Dermis blood vessel endothelial cell (primary cell): ENCODE data around the gene TRERF1. TPM values are rescaled to one million over a fixed set of nuclear protein-coding genes. Genes with fewer than 3 reads are reported as not detected.
A peak's percentile ranks its signal among the peaks of the same experiment; 100 is the strongest.

ENCODE experiments used
- DNase-seq: peaks from one replicate; pipeline ENCODE4 v3.0.0; 2010
- total RNA-seq: library from RNA; depleted of rRNA; stranded (reverse); fragments of >200 nt; gene quantifications from 2 replicates; pipeline ENCODE4 v1.2.3, GENCODE V29; 2014

TRERF1 gene
- total RNA-seq, 1 donor from 2014 or later = 0.17 TPM

DNA sequence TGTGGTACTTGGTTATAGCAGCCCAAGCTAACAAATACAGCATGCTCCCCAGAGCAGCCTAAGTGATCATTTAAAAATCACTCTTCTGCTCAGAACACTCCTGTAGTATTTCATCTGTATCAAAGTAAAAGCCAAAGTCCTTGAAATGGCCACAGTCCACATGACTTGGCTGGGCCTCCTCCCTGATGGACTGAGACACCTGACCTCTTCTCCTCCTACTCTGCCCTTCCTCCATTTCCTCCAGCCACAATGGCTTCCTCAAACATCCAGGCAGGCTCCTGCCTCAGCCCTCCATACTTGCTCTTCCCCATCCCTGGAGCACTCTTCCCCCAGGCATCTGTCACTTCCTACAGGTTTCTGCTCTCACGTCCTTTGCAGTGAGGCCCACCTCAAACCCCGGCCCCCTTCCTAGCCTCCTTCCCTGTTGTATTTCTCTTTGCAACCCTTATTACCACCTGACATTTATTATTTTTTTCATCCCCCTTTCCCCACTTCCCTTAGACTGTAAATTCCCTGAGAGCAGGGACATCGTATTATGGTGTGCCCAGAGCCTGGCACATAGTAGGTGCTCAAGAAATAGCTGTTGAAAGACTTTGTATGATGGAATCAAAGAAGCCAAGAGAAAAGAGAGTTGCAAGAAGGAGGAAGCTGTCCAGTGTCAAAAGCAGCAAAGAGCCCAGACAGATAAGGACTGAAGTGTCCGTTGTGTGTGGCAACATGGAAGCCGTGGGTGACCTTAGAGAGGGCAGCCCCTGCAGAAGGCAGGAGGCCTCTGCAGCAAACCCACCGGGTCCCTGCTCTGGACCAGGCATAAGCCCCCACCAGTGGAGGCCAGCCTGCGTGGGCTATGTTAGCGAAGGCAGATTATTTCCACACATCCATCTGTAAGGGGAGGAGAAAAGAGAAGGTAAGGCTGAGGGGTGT, 87.5 kb downstream of the TRERF1 start:
- no peak for DNase-seq

DNA sequence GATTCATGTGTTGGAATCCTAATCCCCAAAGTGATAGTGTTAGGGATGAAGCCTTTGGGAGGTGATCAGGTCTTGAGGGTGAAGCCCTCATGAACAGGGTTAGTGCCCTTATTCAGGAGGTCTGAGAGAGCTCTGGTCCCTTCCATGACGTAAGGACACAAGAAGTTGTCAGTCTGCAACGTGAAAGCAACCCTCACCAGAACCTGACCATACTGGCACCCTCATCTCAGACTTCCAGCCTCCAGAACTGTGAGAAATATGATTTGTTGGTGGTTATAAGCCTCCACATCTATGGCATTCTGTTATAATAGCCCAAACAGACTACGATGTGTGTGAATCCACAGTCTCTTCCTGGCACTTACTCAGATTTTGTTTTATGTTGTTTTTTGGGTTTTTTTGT, 90.7 kb downstream of the TRERF1 start:
- no peak for DNase-seq

DNA sequence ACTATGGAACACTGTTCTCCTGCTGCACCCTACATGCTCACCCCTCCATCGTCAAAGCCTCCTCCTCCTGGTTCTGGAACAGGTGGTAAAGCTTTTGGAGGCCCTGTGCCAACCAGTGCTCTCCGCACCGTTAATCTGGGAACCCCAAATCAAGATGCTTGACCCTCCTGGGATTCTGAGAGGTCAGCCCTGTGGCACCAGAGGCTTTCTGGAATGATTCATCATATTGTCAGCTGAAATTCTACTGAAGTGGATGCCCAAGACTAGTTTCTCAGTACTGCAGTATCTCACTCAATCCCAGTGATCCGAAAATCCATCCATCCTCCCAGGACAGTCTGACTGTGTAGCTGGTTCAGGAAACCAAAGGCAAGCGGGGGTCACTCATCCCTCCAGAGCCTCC, 92.7 kb downstream of the TRERF1 start:
- DNase-seq = no peak

DNA sequence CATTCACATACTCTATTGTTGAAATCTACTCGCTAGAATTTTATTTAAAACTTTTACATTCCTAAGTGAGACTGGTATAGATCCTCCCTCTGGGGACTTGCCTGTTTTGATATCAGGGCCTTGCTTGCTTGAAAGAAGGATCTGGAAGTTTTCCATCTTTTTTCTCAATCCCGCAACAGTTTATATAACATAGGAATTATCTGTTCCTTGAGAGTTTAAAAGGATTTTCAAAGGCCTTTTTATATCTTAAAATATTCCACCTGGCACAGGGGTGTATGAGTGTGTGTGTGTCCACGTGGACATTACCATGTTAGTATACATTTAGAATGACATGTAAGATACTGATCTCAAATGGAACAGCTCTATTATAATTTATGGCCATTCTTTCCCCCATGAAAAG, 96.3 kb downstream of the TRERF1 start:
- no peak for DNase-seq

DNA sequence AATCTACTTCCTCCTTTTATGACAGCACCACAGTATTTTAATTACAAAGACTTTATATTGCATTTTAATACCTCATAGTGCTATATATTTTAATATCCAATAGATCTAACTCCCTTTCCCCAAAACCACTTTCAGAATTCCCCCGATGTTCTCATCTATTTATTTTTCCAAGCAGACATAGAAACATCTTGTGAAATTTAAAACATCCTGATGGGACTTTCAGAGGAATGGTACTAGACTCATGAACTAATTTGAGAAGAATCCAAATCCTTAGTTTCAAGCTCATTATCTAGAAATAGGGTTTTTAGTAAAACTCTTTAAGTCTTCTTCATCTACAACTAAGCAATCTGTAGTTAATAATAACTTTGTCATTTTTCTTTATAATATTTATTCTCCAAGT, 97.0 kb downstream of the TRERF1 start:
- DNase-seq = no peak

DNA sequence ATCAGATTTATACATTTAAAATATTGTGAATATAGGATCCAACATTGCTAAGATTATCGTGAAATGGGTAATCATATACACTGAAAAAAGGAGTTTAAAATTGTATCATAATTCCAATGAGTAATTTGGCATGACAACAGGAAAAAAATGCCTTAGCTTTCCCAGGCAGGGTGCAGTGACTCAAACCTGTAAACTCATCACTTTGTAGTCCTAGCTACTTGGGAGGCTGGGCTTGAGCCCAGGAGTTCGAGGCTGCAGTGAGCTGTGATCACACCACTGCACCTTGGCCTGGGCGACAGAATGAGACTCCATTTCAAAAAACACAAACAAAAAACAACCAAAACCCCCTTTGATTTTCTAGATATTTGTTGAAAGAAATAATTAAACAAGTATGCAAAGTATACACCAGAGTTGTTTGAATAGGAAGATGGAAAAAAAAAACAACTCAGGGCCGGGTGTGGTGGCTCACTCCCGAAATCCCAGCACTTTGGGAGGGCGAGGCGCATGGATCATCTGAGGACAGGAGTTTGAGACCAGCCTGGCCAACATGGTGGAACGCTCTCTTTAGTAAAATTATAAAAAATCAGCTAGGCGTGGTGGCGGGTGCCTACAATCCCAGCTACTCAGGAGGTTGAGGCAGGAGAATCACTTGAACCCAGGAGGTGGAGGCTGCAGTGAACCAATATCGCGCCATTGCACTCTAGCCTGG, 98.7 kb downstream of the TRERF1 start:
- DNase-seq = no peak

DNA sequence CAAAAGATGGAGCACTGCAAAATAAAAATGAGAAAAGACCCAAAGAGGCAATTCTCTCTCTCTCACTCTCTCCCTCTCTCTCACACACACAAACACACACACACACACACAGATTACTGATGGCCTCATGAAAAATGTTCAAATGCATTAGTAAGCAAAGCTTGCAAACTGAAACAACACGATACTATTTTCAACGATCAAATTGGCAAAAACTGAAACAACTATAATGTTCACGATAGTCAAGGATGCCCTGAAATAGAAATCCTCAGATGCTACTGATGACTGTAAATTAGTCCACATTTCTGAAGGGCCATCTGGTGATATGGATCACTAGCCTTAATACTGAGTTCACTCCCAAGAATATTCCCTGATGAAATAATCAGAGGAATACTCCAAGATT, 100.8 kb downstream of the TRERF1 start:
- DNase-seq = no peak

DNA sequence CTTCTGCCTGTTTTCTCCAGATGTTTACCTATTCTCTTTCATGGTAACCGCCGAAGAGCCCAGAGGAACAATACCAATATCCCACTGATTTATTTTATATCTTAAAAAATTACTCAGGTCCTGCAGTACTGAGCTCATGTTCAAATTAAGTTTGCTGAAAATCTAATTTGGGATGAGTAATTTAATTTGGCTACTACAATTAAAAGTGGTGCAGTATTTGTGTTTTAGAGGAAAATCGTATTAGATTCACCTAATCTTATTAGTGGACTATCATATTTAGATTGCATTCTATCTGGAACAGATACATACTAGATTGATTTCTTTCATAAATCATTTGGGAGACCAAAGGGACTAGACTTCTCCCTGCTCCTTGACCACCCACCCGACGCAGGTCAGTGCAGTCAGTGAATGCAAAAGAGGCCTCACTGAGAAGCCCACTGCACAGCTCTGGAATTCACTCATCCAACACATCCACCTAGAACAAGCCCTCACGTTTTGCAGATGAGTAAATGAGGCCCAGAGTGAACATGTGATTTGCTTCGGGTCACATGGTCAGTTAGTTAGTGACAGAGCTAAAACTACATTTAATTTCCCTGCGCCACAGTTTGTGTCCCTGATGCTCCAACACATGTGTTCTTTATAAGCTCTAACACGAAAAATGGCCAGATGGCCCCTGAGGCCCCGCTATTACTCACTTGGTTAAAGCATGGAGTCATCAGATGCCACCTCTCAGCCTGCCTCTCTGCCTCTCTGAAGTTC, 101.8 kb downstream of the TRERF1 start:
- no peak for DNase-seq

DNA sequence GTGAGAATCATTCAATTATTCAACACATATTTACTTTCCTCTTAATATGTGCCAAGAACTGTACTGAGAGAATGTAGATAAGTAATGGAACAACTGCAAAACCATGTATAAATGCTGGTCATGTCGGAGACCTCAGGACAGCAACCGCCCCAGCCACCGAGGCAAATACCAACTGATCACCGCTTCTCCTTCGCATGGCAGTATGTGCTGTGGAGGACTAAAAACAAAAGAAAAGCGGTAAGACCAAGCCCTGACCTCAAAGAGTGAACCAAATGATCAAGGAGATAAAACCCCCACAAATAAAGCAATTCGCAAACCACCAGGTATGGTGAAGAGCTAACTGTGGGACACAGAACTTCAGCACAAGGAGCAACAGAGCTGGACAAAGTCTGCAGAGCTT, 104.3 kb downstream of the TRERF1 start:
- no peak for DNase-seq

DNA sequence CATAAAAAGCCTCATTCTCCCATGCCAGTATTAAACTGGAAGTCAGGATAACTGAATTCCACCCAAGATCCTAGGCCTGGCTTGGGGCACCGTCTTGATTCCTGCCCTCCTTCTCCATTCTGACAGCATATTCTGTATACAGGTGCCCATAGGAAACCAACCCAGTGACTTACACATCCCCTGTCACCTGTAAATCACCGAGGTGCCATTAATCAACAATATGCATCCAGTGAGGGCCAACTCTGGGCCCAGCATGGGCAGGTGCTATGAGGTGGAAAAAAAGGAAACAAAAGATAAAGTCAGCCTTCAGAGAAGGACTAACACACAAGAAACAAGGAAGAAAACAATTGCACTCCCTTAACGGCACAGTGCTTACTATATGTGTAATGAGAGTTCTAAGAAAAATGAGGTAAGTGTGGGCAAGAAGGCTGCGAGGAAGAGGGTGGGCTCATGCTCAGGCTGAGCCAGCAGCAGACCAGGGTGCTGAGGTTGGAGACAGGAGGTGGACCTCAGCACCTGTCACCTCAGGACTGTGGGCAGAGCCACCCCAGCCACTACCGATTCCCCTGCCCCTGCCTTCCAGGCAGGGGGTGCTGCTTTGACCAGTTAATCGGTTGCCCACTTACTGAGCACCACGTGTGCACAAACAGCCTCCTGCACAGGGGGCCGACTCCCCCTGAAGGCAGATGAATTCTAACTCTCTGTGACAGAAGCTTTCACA, 105.9 kb downstream of the TRERF1 start:
- no peak for DNase-seq

DNA sequence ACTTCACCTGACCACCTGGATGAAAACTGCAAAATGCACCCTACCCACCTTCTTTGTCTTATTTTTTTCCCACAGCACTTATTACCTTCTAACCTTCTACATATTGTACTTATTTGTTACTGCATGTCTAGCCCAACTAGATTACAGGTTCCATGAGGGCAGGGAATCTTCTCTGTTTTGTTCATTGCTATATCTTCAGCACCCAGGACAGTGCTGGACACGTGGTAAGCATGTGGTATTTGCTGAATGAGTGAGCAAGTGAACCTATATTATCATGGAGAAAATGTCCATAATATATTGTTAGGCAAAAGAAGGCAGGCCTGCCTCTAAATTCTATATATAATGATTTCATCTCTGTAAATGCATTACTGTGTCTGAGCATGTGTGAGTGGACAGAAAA, 107.0 kb downstream of the TRERF1 start:
- no peak for DNase-seq

DNA sequence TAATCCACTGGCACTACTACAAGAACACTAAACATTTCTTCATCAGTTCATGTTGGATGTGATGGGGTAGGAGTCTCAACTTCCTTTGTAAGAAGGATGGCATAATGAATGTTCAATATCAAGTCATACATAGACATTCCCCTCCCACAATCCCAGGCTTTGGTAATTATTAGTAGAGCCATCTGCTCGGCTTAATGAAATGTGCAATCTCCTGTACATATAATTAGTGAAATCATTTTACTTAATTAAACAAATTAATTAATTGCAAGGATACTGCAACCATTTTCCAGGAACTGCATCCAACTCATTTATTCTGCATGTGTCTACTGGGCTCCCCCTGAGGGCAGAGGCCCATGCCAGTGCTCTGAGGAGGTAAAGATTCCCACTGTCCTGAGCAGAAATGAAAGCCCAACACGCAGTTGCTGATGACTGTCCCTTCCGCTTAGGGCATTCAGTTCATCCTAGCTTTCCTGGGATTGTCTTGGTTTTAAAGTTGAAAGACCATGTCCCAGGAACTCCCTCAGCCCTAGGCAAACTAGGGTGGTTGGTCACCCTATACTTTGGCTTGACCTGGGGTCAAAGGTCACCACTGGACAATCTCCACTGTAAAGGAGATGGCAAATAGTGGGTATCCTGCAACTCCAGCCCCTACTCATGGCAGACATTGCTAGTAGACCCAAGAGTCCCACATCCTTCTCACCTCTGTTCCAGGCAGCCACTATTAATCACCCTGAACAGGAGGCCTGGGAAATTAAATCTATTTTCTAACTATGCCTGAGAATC, 109.8 kb downstream of the TRERF1 start:
- DNase-seq = no peak

DNA sequence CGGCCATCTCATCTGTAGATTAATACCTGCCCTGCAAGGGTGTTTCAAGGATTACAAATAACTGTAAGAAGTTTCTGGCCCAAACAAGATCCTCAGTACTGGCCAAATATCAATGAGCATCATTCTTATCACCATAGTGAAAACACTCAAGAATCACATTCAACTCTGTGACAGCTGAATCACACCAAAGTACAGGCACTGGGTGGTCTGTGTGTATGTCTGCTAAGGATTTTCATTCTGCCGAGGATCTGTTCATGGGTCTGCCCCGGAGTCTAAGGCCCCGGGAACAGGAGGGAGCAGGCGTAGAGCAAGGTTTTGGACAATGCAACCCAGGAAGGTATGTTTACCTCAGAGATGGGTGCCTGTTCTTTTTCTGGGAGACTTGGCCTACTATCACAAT, 110.5 kb downstream of the TRERF1 start:
- no peak for DNase-seq

DNA sequence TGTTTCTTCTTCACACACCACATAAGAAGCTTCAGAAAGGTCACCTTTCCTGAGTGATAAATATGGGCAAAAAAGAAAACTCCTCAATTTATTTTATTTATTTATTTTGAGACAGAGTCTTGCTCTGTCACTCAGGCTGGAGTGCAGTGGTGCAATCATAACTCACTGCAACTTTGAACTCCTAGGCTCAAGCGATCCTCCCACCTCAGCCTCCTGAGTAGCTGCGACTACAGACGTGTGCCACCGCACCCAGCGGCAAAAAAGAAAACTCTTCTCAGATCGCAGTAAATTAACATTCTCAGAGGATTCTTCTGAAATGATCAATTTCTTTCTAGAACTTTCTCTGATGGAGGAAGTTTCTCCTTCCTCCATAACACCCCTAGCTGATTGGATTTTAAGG, 111.2 kb downstream of the TRERF1 start:
- no peak for DNase-seq

DNA sequence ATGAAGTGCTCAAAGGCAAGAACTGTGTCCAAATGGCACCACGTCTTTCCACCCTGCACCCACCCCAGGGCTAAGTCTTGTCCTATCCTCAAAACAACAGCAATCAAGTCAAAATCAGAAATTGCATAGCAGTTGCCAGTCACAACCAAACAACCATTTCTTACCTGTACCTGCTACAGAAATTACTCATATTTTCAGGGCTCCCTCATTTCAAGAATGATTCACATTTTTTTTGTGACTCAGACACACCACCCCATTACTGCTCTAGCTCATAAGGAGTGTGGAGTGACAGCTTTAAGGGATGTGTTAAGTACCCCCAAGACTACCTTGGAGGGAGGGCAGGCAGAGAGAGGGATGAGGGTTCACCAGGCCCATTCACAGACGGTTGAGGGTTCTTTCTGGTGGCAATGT, 111.7 kb downstream of the TRERF1 start:
- no peak for DNase-seq

DNA sequence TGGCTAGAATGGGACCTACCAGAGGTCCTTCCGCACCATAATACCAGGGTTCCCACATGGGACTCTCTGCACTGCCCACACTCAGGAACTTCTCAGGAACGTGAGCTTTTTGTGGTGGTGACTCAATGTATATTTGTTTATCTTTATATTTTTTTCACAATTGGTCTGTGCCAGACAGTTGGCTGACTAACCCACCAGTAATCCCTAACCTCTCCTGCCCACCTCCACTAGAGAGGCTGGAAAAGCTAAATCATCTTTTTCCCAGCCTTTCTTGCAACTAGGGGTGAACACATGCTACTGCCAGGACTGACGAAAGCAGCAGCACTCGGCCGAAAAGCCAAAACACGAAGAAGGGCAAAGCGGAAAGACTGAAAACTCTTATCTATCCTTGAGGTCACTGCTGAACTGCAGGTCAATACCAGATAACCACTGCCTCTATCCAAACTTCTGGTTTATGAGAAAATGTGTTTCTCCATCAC, 112.9 kb downstream of the TRERF1 start:
- DNase-seq = peak; percentile 71

DNA sequence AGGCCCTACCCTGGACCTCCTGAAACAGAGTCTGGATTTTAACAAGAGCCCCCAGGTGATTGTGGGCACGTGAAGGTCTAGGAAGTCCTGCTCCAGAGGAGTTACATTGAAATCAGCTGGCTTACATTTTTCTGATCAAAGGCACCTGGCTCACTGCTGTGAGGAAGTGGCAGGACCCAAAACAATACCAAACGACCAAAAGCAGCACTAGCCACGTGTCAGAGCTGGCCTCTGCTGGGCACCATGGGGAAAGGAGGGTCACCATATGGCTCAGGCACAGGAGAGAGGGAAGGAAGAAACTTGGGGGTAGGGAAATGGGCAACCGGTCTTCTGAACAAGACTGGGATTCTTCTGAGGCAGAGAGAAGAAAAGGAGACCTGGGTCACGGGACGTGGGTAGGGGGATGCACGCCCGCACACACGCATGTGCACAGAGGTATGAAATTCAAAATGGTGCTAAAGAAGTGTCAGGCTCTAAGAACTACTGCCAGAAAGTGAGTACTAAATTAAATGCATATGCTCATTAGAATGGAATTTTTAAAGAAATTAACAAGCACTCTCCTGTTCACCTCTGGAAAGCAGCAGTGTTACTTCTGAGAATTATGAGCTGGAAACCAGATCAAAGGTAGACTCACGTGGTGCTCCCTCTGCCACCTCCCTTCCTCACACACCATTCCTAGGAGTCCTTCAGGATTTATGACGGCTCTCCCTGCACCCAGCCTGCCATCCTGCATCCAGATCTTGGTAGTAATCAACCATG, 113.6 kb downstream of the TRERF1 start:
- no peak for DNase-seq

DNA sequence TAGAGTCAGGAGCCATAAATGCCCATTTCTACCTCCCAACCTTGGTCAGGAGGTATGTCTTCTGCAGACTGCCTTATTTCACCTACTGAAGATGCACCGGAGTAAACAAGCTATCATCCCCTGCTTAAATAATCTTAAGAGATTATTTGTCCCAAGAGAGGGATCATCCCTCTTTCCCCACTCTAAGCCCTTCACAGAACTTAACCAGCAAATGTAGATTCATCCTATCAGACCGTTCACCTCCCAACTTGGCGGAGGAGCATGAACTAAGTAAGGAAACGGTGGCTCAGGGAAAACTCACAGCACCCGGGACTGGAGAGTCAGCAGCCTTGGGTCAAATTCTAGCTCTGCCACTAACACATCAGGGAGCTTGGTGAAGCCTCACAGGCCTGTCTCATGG, 115.3 kb downstream of the TRERF1 start:
- DNase-seq = no peak

DNA sequence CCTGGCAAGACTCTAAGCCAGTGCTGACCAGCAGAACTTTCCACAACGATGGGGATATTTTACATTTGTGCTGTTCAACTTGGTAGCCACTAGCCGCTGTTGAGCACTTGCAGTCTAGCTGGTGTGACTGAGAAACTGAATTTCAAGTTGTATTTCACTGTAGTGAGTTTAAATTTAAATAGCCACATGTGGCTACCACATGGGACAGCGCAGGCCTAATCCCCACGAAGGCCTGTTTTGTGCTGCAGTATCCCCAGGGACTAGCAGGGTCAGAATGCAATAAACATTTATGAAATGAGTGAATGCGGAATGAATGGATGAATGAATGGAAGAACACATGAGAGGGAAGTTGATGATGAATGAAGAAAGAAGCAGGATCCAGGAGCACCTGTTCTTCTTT, 115.8 kb downstream of the TRERF1 start:
- no peak for DNase-seq

DNA sequence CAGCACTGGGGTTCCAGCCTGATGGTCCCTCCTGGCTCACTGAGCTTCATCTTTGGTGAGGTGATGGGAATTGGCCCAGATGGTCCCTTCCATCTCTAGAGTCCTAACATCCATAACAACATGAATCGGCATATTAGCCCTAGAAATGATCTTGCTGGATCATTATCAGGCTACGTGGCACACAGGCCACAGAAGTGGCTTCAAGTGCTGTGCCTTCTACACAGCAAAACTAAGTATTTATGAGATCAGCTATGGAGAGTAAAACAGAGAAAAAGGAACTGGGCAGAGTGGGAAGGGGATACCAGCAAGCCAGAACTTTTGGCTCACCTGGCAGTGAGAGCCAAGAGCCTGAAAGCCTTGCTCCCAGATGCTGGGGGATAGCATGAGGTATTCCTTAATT, 116.9 kb downstream of the TRERF1 start:
- DNase-seq = no peak

DNA sequence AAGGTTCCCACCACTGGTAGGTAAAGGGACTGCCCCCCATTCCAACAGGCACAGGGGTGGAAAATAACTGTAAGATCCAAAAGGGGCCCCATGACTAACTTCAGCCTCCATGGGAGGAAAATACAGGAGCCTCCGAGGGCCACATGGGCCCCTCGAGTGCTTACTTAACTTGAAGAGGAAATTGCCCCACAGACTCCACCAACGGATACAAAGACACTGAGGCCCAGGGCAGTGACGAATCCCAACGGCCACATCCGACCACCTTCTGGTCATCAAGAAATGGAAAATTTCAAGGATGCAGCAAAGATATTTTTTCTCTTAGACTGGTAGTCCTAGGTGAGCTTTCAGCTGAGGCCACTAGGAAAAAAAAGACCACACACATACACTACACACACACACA, 118.1 kb downstream of the TRERF1 start:
- no peak for DNase-seq
